Measurements from ENCODE around the gene JAM2. TPM values are rescaled to one million over a fixed set of nuclear protein-coding genes. Genes with fewer than 3 reads are reported as not detected.
A peak's percentile ranks its signal among the peaks of the same experiment; 100 is the strongest.
"Not testable (repeated sequence)": the region's sequence is repeated elsewhere in the genome, so short reads cannot be mapped to it uniquely, and the experiment has no call there.

JAM2 gene
- total RNA-seq, 2 donors from 2014 or later = 0.48 to 1.7 TPM

DNA sequence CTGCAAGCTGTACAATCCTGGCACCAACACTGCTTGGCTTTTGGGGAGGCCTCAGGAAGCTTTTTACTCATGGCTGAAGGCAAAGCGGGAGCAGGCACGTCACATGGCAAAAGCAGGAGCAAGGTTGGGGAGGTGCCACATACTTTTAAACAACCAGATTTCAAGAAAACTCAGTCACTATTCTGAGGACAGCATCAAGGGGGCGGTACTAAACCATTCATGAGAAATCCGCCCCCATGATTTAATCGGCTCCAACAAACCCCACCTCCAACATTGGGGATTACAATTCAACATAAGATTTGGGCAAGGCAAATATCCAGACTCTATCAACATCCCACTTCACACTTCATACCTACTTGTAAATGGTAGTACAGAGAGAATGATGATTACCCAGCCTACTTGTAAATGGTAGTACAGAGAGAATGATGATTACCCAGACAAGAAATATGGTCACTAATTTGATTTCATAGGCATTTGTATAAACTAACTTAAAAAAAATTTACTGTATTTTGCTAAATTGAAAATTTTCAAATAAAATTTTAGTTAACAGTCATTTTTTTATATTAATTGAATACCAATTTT, 70.7 kb downstream of the JAM2 start:
- no peaks in the 10 kb centered on the region for H3K27me3 ChIP-seq (ENCODE audit: control insufficient read depth, insufficient read depth, low read length, poor library complexity, severe bottlenecking)
- WGBS, 2 experiments (ENCODE audit: insufficient coverage in 1 of 2, insufficient read length in 1 of 2) = 86 to 100% methylated on average over 1 to 5 of the region's 5 CpGs
- Mint-ChIP-seq H3K4me3 (no peak overlapping the region), H3K27ac (no peak overlapping the region), H3K36me3 (ENCODE audit: low read depth) (no peaks in the 10 kb centered on the region), H3K27me3 (ENCODE audit: insufficient read depth) (no peaks in the 10 kb centered on the region), H3K4me1 (peaks cover 4% of the 10 kb centered on the region), H3K9me3 (no peaks in the 10 kb centered on the region)
- H3K4me1 ChIP-seq (ENCODE audit: control insufficient read depth, insufficient read depth, low read length) = no peaks in the 10 kb centered on the region
- no peak overlapping the region for H3K4me3 ChIP-seq (ENCODE audit: low read length)
- TF ChIP-seq, protein P1, sequence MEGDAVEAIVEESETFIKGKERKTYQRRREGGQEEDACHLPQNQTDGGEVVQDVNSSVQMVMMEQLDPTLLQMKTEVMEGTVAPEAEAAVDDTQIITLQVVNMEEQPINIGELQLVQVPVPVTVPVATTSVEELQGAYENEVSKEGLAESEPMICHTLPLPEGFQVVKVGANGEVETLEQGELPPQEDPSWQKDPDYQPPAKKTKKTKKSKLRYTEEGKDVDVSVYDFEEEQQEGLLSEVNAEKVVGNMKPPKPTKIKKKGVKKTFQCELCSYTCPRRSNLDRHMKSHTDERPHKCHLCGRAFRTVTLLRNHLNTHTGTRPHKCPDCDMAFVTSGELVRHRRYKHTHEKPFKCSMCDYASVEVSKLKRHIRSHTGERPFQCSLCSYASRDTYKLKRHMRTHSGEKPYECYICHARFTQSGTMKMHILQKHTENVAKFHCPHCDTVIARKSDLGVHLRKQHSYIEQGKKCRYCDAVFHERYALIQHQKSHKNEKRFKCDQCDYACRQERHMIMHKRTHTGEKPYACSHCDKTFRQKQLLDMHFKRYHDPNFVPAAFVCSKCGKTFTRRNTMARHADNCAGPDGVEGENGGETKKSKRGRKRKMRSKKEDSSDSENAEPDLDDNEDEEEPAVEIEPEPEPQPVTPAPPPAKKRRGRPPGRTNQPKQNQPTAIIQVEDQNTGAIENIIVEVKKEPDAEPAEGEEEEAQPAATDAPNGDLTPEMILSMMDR (conservative IDR thresholded peaks at IDR 0.05) = peak; percentile 27
- DNase-seq = peak; percentile 63
- no peak overlapping the region for H3K9ac ChIP-seq (ENCODE audit: extremely low read depth, low read length, poor library complexity, severe bottlenecking)
- no peaks in the 10 kb centered on the region for H3K36me3 ChIP-seq (ENCODE audit: control insufficient read depth, insufficient read depth, low read length)
- H3K9me3 ChIP-seq (ENCODE audit: control insufficient read depth, low read length) = no peaks in the 10 kb centered on the region
- no peak overlapping the region for H3K27ac ChIP-seq (ENCODE audit: low read depth, low read length)

DNA sequence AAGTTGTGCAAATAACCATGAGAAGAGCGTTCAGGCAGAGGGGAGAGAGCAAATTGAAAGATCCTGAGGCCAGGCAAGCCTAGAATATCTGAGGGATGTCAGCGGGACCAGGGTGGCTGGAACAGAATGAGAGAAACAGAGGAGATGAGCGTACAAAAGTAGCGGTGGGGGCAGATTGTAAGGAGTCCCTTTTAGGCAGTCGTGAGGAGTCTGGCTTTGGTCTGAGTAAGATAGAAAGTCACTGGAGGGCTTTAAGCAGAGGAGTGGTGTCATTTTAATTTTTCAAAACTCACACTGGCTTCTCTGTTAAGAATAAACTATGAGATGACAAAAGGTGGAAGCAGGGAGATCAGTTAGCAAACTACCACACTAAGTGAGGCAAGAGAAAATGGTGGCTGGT, 71.5 kb downstream of the JAM2 start:
- no peak overlapping the region for H3K4me3 Mint-ChIP-seq
- TF ChIP-seq, protein P1 (conservative IDR thresholded peaks at IDR 0.05) = no peak
- no peaks in the 10 kb centered on the region for H3K4me1 ChIP-seq (ENCODE audit: control insufficient read depth, insufficient read depth, low read length)
- no peak overlapping the region for H3K9ac ChIP-seq (ENCODE audit: extremely low read depth, low read length, poor library complexity, severe bottlenecking)
- H3K9me3 ChIP-seq (ENCODE audit: control insufficient read depth, low read length) = no peaks in the 10 kb centered on the region
- DNase-seq = no peak
- H3K36me3 Mint-ChIP-seq (ENCODE audit: low read depth) = no peaks in the 10 kb centered on the region
- 88 to 92% methylated on average over 1 to 5 of the region's 5 CpGs for WGBS, 2 experiments (ENCODE audit: insufficient coverage in 1 of 2, insufficient read length in 1 of 2)
- H3K4me3 ChIP-seq (ENCODE audit: low read length) = no peak overlapping the region
- no peak overlapping the region for H3K27ac ChIP-seq (ENCODE audit: low read depth, low read length)
- no peaks in the 10 kb centered on the region for H3K27me3 ChIP-seq (ENCODE audit: control insufficient read depth, insufficient read depth, low read length, poor library complexity, severe bottlenecking)
- H3K36me3 ChIP-seq (ENCODE audit: control insufficient read depth, insufficient read depth, low read length) = peaks cover 5% of the 10 kb centered on the region
- no peaks in the 10 kb centered on the region for H3K9me3 Mint-ChIP-seq
- no peaks in the 10 kb centered on the region for H3K27me3 Mint-ChIP-seq (ENCODE audit: insufficient read depth)
- H3K4me1 Mint-ChIP-seq = peaks cover 4% of the 10 kb centered on the region
- H3K27ac Mint-ChIP-seq = no peak overlapping the region

DNA sequence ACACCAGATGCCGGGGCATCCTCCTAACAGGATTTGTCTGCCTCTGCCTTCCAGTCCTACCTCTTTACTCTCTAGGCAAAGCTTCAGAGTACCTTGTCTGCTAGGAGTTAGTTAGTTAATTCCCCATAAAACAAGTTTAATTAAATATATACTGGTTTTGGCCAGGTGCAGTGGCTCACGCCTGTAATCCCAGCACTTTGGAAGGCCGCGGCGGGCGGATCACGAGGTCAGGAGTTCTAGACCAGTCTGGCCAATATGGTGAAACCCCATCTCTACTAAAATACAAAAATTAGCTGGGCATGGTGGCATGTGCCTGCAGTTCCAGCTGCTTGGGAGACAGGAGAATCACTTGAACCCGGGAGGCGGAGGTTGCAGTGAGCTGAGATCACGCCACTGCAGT, 75.0 kb downstream of the JAM2 start:
- H3K9ac ChIP-seq (ENCODE audit: extremely low read depth, low read length, poor library complexity, severe bottlenecking); H3K27me3 Mint-ChIP-seq (ENCODE audit: insufficient read depth); H3K4me3 Mint-ChIP-seq; H3K36me3 ChIP-seq (ENCODE audit: control insufficient read depth, insufficient read depth, low read length); H3K27ac ChIP-seq (ENCODE audit: low read depth, low read length); H3K27me3 ChIP-seq (ENCODE audit: control insufficient read depth, insufficient read depth, low read length, poor library complexity, severe bottlenecking); H3K9me3 Mint-ChIP-seq; H3K27ac Mint-ChIP-seq; H3K4me1 ChIP-seq (ENCODE audit: control insufficient read depth, insufficient read depth, low read length); H3K36me3 Mint-ChIP-seq (ENCODE audit: low read depth); H3K9me3 ChIP-seq (ENCODE audit: control insufficient read depth, low read length); DNase-seq; H3K4me3 ChIP-seq (ENCODE audit: low read length): not testable (repeated sequence)
- 89 to 100% methylated on average over 1 to 10 of the region's 10 CpGs for WGBS, 2 experiments (ENCODE audit: insufficient coverage in 1 of 2, insufficient read length in 1 of 2)
- H3K4me1 Mint-ChIP-seq = peaks cover 29% of the 10 kb centered on the region

All from endodermal cell (in vitro differentiated cells).